Activated naive CD8-positive, alpha-beta T cell (primary cell): Measurements from ENCODE around the gene C8G.

ENCODE experiments used
- H3K27ac Mint-ChIP-seq: one replicate; pipeline ENCODE4 v1.8.0; 2021; ENCODE audit warnings: mixed read lengths
- H3K27me3 Mint-ChIP-seq: one replicate; pipeline ENCODE4 v1.8.0; 2021; ENCODE audit warnings: mixed read lengths
- H3K36me3 Mint-ChIP-seq: one replicate; pipeline ENCODE4 v1.8.0; 2021; ENCODE audit warnings: mixed read lengths
- H3K4me1 Mint-ChIP-seq: one replicate; pipeline ENCODE4 v1.8.0; 2021; ENCODE audit warnings: low read depth, mixed read lengths
- H3K4me3 Mint-ChIP-seq: one replicate; pipeline ENCODE4 v1.8.0; 2021; ENCODE audit warnings: mild to moderate bottlenecking, mixed read lengths
- H3K9me3 Mint-ChIP-seq: one replicate; pipeline ENCODE4 v1.8.0; 2021; ENCODE audit warnings: low read depth, mixed read lengths

Gene C8G

GRCh38 chr9:136913701-136914438, 31.2 kb upstream of the C8G start:
- H3K27me3 Mint-ChIP-seq = no peaks in the 10 kb centered on the region
- no peak overlapping the region for H3K4me3 Mint-ChIP-seq
- no peaks in the 10 kb centered on the region for H3K4me1 Mint-ChIP-seq
- H3K27ac Mint-ChIP-seq = no peak overlapping the region
- H3K36me3 Mint-ChIP-seq = peaks cover 3% of the 10 kb centered on the region
- H3K9me3 Mint-ChIP-seq = no peaks in the 10 kb centered on the region

- Mint-ChIP-seq H3K27ac (no peak overlapping the region), H3K36me3 (peaks cover 3% of the 10 kb centered on the region), H3K4me1 (no peaks in the 10 kb centered on the region), H3K9me3 (no peaks in the 10 kb centered on the region), H3K27me3 (no peaks in the 10 kb centered on the region), H3K4me3 (no peak overlapping the region)
Observed at GRCh38 chr9:136915632-136916329, 29.3 kb upstream of the C8G start.

GRCh38 chr9:136916330-136917184, 28.5 kb upstream of the C8G start:
- no peaks in the 10 kb centered on the region for H3K9me3 Mint-ChIP-seq
- H3K27ac Mint-ChIP-seq = no peak overlapping the region
- H3K4me1 Mint-ChIP-seq = no peaks in the 10 kb centered on the region
- peaks cover 3% of the 10 kb centered on the region for H3K36me3 Mint-ChIP-seq
- H3K27me3 Mint-ChIP-seq = no peaks in the 10 kb centered on the region
- H3K4me3 Mint-ChIP-seq = no peak overlapping the region

GRCh38 chr9:136917902-136918301, 27.1 kb upstream of the C8G start:
- Mint-ChIP-seq H3K9me3 (no peaks in the 10 kb centered on the region), H3K27ac (no peak overlapping the region), H3K4me3 (no peak overlapping the region), H3K36me3 (peaks cover 3% of the 10 kb centered on the region), H3K4me1 (no peaks in the 10 kb centered on the region), H3K27me3 (no peaks in the 10 kb centered on the region)

- Mint-ChIP-seq H3K36me3 (no peaks in the 10 kb centered on the region), H3K9me3 (no peaks in the 10 kb centered on the region), H3K4me3 (no peak overlapping the region), H3K4me1 (no peaks in the 10 kb centered on the region), H3K27ac (no peak overlapping the region), H3K27me3 (no peaks in the 10 kb centered on the region)
Observed at GRCh38 chr9:136920069-136920468, 25.0 kb upstream of the C8G start.

DNA sequence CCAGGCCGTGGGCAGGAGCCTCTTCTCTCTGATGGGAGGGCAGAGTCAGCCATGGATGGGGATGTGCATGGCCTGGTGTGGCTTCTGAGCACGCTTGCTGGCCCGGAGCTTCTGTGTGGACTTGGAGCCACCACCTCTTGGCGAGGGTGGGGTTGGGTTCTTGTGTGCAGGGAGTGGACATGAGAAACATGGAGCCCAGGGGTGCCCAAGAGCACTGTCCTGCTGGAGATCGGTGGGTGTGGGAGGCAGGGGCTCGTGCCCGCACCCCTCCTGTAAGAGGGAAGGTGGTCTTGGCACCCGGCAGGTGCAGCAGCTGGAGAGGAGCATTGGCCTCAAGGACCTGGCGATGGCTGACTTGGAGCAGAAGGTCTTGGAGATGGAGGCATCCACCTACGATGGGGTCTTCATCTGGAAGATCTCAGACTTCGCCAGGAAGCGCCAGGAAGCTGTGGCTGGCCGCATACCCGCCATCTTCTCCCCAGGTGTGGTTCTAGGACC, 24.3 kb upstream of the C8G start:
- H3K4me1 Mint-ChIP-seq = no peaks in the 10 kb centered on the region
- H3K27ac Mint-ChIP-seq = no peak overlapping the region
- H3K9me3 Mint-ChIP-seq = no peaks in the 10 kb centered on the region
- H3K36me3 Mint-ChIP-seq = no peaks in the 10 kb centered on the region
- H3K4me3 Mint-ChIP-seq = no peak overlapping the region
- H3K27me3 Mint-ChIP-seq = no peaks in the 10 kb centered on the region

DNA sequence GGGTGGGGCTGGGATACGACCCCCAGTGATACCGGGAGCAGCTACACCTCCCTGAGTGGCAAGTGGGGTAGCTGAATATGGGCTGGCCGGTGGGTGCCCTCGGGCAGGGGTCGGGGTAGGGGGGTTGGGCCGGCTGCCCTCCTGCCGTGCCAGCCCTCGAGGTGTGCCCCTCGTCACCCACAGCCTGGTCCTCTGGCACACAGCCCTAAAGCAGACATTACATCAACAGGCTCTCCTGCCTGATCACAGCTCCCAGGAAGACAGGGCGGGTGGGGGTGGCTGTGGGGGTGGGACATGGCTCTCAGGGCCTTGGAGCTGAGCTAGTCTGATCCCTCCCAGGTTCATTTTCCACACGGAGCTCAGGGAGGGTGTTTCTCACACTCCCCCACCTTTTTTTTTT, 23.7 kb upstream of the C8G start:
- no peaks in the 10 kb centered on the region for H3K9me3 Mint-ChIP-seq
- no peaks in the 10 kb centered on the region for H3K36me3 Mint-ChIP-seq
- H3K27me3 Mint-ChIP-seq = no peaks in the 10 kb centered on the region
- no peak overlapping the region for H3K4me3 Mint-ChIP-seq
- H3K27ac Mint-ChIP-seq = no peak overlapping the region
- H3K4me1 Mint-ChIP-seq = no peaks in the 10 kb centered on the region

GRCh38 chr9:136921718-136922117, 23.3 kb upstream of the C8G start:
- Mint-ChIP-seq H3K9me3 (no peaks in the 10 kb centered on the region), H3K4me3 (no peak overlapping the region), H3K27me3 (no peaks in the 10 kb centered on the region), H3K27ac (no peak overlapping the region), H3K4me1 (no peaks in the 10 kb centered on the region), H3K36me3 (no peaks in the 10 kb centered on the region)

DNA sequence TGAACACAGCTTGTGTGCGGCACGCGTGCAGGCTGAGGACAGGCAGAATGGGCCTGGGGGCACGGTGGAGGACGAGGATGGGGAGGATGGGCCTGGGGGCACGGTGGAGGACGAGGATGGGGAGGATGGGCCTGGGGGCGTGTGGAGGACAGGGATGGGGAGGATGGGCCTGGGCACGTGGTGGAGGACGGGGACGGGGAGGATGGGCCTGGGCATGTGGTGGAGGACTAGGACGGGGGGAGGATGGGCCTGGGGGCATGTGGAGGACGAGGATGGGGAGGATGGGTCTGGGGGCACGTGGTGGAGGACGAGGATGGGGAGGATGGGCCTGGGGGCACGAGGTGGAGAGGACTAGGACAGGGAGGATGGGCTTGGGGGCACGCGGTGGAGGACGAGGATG, 22.5 kb upstream of the C8G start:
- no peaks in the 10 kb centered on the region for H3K36me3 Mint-ChIP-seq
- H3K4me3 Mint-ChIP-seq = no peak overlapping the region
- no peaks in the 10 kb centered on the region for H3K9me3 Mint-ChIP-seq
- H3K27me3 Mint-ChIP-seq = no peaks in the 10 kb centered on the region
- H3K4me1 Mint-ChIP-seq = no peaks in the 10 kb centered on the region
- no peak overlapping the region for H3K27ac Mint-ChIP-seq

GRCh38 chr9:136923881-136924280, 21.2 kb upstream of the C8G start:
- Mint-ChIP-seq H3K4me3 (no peak overlapping the region), H3K27me3 (no peaks in the 10 kb centered on the region), H3K4me1 (peaks cover under 1% of the 10 kb centered on the region), H3K9me3 (no peaks in the 10 kb centered on the region), H3K36me3 (no peaks in the 10 kb centered on the region), H3K27ac (no peak overlapping the region)

DNA sequence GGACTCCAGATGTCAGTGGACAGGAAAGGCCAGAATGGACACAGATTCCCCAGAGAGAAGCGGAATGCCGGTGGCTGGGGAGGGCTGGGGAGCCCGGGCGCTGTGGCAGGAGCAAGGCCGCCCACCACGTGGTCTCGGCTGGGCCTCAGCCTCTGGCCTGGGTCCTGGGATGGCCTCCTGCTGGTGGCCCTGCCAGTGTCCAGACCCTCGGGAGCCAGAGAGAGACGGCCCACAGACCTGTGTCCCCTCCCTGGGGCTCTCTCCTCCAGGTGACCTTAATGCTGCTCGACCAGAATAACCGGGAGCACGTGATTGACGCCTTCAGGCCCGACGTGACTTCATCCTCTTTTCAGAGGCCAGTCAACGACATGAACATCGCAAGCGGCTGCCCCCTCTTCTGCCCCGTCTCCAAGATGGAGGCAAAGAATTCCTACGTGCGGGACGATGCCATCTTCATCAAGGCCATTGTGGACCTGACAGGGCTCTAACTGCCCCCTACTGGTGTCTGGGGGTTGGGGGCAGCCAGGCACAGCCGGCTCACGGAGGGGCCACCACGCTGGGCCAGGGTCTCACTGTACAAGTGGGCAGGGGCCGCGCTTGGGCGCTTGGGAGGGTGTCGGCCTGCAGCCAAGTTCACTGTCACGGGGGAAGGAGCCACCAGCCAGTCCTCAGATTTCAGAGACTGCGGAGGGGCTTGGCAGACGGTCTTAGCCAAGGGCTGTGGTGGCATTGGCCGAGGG, 19.5 kb upstream of the C8G start:
- no peaks in the 10 kb centered on the region for H3K9me3 Mint-ChIP-seq
- no peaks in the 10 kb centered on the region for H3K36me3 Mint-ChIP-seq
- peaks cover 2% of the 10 kb centered on the region for H3K4me1 Mint-ChIP-seq
- no peaks in the 10 kb centered on the region for H3K27me3 Mint-ChIP-seq
- H3K27ac Mint-ChIP-seq = no peak overlapping the region
- no peak overlapping the region for H3K4me3 Mint-ChIP-seq

- Mint-ChIP-seq H3K4me1 (peaks cover 2% of the 10 kb centered on the region), H3K4me3 (no peak overlapping the region), H3K9me3 (no peaks in the 10 kb centered on the region), H3K27ac (no peak overlapping the region), H3K36me3 (no peaks in the 10 kb centered on the region), H3K27me3 (no peaks in the 10 kb centered on the region)
Observed at GRCh38 chr9:136926154-136926704, 18.8 kb upstream of the C8G start.

DNA sequence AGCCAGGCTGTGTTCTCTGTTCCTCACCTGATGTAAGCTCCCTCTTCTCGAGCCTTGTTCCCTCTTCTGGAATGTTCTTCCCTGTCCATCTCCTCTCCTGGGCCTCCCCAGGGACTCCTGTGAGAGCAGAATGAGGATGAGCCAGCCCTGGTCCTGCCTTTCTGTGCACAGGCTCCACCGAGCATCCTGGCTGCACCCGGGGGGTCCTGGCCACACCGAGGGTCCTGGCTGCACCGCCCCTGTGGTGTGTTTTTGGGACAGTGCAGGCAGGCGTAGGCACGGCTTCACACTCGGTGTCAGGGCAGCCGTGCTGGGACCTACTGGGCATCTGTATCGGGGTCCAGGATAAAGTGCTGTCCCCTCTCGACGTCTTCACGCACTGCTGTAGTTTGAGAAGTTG, 18.3 kb upstream of the C8G start:
- H3K4me1 Mint-ChIP-seq = peaks cover 3% of the 10 kb centered on the region
- no peaks in the 10 kb centered on the region for H3K36me3 Mint-ChIP-seq
- H3K27me3 Mint-ChIP-seq = no peaks in the 10 kb centered on the region
- no peak overlapping the region for H3K4me3 Mint-ChIP-seq
- H3K9me3 Mint-ChIP-seq = no peaks in the 10 kb centered on the region
- no peak overlapping the region for H3K27ac Mint-ChIP-seq
